ENCODE measurements around the gene ATP1A1.
A peak's percentile ranks its signal among the peaks of the same experiment; 100 is the strongest.

ATP1A1 gene

DNA sequence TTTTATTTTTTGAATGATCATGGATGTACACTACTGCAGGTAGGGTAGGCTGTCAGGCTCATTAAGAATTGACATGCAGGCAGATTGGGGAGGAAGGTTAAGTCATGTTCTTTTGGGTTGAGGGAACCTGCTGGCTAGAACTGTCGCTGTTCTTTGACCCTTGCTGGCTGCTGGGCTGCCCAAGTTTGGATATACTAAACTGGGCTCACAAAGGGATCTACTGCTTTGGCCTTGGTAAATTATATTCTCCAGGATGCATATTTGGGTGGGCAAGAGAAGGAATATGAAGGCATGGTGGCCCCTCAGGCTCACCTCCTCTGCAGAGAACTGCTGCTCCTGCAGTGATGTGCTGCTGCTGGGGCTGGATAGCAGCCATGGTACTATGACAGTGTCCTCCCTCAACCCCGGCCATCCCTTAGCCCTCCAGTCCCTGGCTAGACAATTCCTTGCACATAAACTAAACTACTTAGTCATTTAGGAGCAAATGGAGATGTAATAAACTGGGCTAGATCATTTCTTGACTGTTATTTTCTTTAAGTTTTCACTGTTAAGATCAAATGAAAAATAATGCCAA lies 6.1 kb downstream of the ATP1A1 start:
- H3K36me3 ChIP-seq (replicated peaks): peaks cover 4% of the 10 kb centered on the region
- DNase-seq (ENCODE audit: low spot score in 2 of 2): peak; percentile 28 to 57
- in situ Hi-C loops (cut with MboI; ENCODE audit: low sequenced_read_pairs): no loop called here
- H3K4me1 ChIP-seq: peaks cover 83% of the 10 kb centered on the region
- H3K9me3 ChIP-seq: no peaks in the 10 kb centered on the region
- no peak overlapping the region for H3K4me3 ChIP-seq
- H3K27me3 ChIP-seq (ENCODE audit: low read depth): no peaks in the 10 kb centered on the region

DNA sequence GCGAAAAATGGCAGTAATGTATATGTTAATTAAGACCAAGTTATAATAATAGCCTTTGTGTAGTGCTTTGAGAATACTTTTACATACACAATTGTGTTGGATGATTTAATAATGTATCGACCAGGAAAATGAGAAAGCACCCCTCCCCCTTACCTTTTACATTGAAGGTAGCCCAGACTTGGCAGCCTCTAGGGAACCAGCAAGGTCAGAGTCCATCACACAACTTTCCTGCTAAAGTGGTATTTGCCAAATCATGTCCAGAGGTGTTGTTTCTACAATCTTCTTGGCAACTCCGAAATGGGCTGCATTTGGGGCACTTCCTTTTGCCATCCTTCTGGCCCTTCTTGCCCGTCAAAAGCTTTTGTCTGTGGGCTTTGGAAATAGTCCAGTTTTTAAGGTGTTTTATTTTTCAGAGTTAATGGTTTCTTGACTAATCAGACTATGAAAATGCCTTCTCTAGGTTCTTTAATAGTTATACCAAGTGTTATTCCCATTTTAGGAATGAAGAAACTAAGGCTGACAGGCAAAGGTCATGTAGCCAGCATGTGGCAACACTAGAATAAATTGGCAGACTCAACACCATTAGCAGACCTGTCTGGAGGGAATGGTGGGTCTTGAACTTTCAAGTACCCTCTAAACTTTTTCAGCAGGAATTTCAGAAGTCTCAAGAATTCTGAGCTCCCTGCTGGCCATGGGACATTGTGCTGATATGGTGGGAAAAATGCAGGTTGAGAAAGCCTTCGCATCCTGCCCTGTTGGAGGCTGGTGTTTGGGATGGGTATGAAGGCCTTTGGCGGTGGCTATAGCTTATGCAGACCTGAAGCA lies 6.8 kb downstream of the ATP1A1 start:
- Histone ChIP-seq H3K27me3 (ENCODE audit: low read depth) (no peaks in the 10 kb centered on the region), H3K4me3 (no peak overlapping the region), H3K4me1 (peaks cover 80% of the 10 kb centered on the region), H3K36me3 (replicated peaks) (peaks cover 10% of the 10 kb centered on the region), H3K9me3 (no peaks in the 10 kb centered on the region)
- DNase-seq (ENCODE audit: low spot score in 2 of 2): peak; percentile 20 to 47
- in situ Hi-C loops (cut with MboI; ENCODE audit: low sequenced_read_pairs): no loop called here

DNA sequence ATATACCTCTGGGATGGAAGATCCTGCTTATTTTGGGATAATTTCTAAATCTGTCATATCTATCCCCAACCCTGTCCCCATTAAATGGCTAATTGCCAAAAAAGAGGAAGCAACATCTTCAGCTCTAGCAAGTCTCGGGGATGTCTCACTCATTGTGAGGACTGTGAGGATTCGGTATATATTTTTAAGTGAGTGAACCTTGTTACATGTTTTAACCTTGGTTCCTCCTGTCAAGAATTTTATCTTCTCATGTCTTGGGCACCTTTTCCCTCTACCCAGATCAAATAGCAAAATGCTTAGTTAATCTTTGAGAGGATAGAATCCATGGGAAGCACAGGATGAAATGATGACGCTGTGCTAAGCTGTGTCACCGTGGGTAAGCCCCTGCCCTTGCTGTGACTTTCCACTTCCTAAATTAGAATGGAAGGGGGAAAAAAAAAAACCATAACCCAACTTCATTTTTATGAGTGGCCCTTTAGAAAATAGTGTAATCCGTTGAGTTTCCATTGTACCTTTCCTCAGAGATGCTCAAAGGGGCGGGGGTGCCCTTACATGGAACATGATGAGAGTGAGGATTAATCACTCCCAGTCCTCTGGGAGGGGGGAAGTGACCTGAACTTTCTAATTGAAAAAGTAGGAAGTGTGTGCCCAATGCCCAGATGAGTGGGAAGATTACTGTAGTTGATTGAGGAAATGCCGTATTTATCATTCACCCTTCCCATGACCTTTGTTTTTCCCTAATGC lies 7.6 kb downstream of the ATP1A1 start:
- DNase-seq (ENCODE audit: low spot score in 2 of 2): no peak
- peaks cover 18% of the 10 kb centered on the region for H3K36me3 ChIP-seq (replicated peaks)

DNA sequence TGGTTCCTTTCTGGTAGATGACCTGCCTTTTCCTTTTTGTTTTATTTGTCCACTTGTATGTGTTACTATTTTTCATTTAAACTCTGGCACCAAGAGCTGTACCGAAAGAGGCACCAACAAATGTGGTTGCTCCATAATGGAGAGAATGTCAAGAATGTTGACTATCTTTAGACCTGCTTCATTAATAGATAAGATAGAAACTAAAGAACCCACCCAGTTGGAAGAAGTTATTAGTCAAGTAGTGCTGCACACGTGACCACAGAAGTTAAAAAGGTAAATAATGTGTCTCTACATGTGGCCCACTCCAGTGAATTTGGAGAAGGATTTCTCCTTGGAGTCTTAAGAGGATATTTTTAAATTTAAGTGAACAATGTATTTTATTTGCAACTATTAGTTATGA lies 9.3 kb downstream of the ATP1A1 start:
- Histone ChIP-seq H3K4me1 (peaks cover 62% of the 10 kb centered on the region), H3K9me3 (no peaks in the 10 kb centered on the region), H3K4me3 (no peak overlapping the region), H3K27me3 (ENCODE audit: low read depth) (no peaks in the 10 kb centered on the region), H3K36me3 (replicated peaks) (peaks cover 32% of the 10 kb centered on the region)
- DNase-seq (ENCODE audit: low spot score in 2 of 2): no peak
- in situ Hi-C loops (cut with MboI; ENCODE audit: low sequenced_read_pairs): no loop called here

More for the DNA sequence above, 7.6 kb downstream of the ATP1A1 start:
- no peaks in the 10 kb centered on the region for H3K27me3 ChIP-seq (ENCODE audit: low read depth)
- H3K9me3 ChIP-seq: no peaks in the 10 kb centered on the region
- in situ Hi-C loops (cut with MboI; ENCODE audit: low sequenced_read_pairs): no loop called here
- H3K4me1 ChIP-seq: peaks cover 75% of the 10 kb centered on the region
- no peak overlapping the region for H3K4me3 ChIP-seq

GRCh38 chr1:116382857-116383483 lies 9.9 kb downstream of the ATP1A1 start:
- peaks cover 55% of the 10 kb centered on the region for H3K4me1 ChIP-seq
- DNase-seq (ENCODE audit: low spot score in 2 of 2): peak in 1 of 2 experiments; percentile 68
- H3K9me3 ChIP-seq: no peaks in the 10 kb centered on the region
- peaks cover 39% of the 10 kb centered on the region for H3K36me3 ChIP-seq (replicated peaks)
- H3K27me3 ChIP-seq (ENCODE audit: low read depth): no peaks in the 10 kb centered on the region
- H3K4me3 ChIP-seq: no peak overlapping the region
- in situ Hi-C loops (cut with MboI; ENCODE audit: low sequenced_read_pairs): no loop called here

DNA sequence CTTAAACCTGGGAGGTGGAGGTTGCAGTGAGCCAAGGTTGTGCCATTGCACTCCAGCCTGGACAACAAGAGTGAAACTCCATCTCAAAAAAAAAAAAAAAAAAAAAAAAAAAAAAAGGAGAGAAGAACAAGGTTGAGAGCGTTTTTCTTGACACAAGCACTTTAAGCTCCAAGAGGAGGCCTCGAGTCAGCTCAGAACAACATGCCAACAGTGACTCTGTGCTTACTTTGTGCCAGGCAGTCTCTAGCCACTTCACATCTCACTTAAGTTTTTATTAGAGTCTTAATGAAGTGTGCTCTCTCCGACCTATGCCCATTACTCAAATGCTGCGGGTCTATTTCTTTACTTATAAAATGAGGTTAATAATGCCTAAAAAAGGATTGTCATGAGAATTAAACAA lies 13.0 kb downstream of the ATP1A1 start:
- peaks cover 69% of the 10 kb centered on the region for H3K36me3 ChIP-seq (replicated peaks)
- no peaks in the 10 kb centered on the region for H3K27me3 ChIP-seq (ENCODE audit: low read depth)
- peaks cover 27% of the 10 kb centered on the region for H3K4me1 ChIP-seq
- H3K9me3 ChIP-seq: no peaks in the 10 kb centered on the region
- DNase-seq (ENCODE audit: low spot score in 2 of 2): no peak
- in situ Hi-C loops (cut with MboI; ENCODE audit: low sequenced_read_pairs): no loop called here
- no peak overlapping the region for H3K4me3 ChIP-seq

- peaks cover 12% of the 10 kb centered on the region for H3K4me1 ChIP-seq
- no peaks in the 10 kb centered on the region for H3K27me3 ChIP-seq (ENCODE audit: low read depth)
- no peak overlapping the region for H3K4me3 ChIP-seq
- no peak for DNase-seq (ENCODE audit: low spot score in 2 of 2)
- no peaks in the 10 kb centered on the region for H3K9me3 ChIP-seq
- H3K36me3 ChIP-seq (replicated peaks): peaks cover 84% of the 10 kb centered on the region
- in situ Hi-C loops (cut with MboI; ENCODE audit: low sequenced_read_pairs): no loop called here
Measured at GRCh38 chr1:116387551-116387950, 14.5 kb downstream of the ATP1A1 start.

- H3K9me3 ChIP-seq: no peaks in the 10 kb centered on the region
- no peak for DNase-seq (ENCODE audit: low spot score in 2 of 2)
- H3K4me1 ChIP-seq: peaks cover 6% of the 10 kb centered on the region
- H3K4me3 ChIP-seq: no peak overlapping the region
- in situ Hi-C loops (cut with MboI; ENCODE audit: low sequenced_read_pairs): no loop called here
- peaks cover 89% of the 10 kb centered on the region for H3K36me3 ChIP-seq (replicated peaks)
- no peaks in the 10 kb centered on the region for H3K27me3 ChIP-seq (ENCODE audit: low read depth)
Measured at GRCh38 chr1:116388122-116388521, 15.1 kb downstream of the ATP1A1 start.

GRCh38 chr1:116389013-116389412 lies 16.0 kb downstream of the ATP1A1 start:
- H3K4me3 ChIP-seq: no peak overlapping the region

DNA sequence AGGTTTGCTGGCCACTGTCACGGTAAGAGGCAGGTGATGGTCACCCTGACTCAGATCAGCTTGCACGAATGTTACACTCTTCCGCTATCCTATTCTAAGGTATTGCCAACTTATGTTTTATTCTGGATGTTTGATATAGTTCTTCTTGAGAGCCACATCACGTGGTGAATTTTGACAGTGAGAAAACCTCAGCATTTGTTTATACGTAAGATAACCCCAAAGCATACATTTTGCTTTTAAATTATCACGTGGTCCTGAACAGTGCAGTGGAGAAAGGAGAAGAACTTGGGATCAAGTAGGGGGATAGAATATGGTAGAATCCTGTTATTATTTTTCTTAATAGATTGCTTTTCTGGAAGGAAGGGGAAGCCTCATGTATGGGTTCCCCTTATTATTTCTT lies 16.6 kb downstream of the ATP1A1 start:
- Histone ChIP-seq H3K4me3 (no peak overlapping the region), H3K9me3 (no peaks in the 10 kb centered on the region), H3K36me3 (replicated peaks) (peaks cover 96% of the 10 kb centered on the region), H3K27me3 (ENCODE audit: low read depth) (no peaks in the 10 kb centered on the region), H3K4me1 (no peaks in the 10 kb centered on the region)
- in situ Hi-C loops (cut with MboI; ENCODE audit: low sequenced_read_pairs): no loop called here
- no peak for DNase-seq (ENCODE audit: low spot score in 2 of 2)

More at GRCh38 chr1:116389013-116389412, 16.0 kb downstream of the ATP1A1 start:
- no peaks in the 10 kb centered on the region for H3K27me3 ChIP-seq (ENCODE audit: low read depth)
- H3K36me3 ChIP-seq (replicated peaks): peaks cover 94% of the 10 kb centered on the region
- H3K4me1 ChIP-seq: no peaks in the 10 kb centered on the region
- no peak for DNase-seq (ENCODE audit: low spot score in 2 of 2)
- in situ Hi-C loops (cut with MboI; ENCODE audit: low sequenced_read_pairs): no loop called here
- no peaks in the 10 kb centered on the region for H3K9me3 ChIP-seq

DNA sequence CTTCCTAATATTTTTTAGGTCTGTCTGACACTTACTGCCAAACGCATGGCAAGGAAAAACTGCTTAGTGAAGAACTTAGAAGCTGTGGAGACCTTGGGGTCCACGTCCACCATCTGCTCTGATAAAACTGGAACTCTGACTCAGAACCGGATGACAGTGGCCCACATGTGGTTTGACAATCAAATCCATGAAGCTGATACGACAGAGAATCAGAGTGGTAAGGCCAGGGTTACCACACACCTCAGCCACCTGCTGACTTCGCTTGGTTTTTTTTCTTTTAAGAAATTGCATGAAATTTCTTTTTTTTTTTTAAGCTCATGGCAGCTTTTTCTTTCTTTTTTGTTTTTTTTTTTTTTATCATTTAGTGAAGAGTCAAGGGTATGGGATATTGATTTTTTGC lies 17.2 kb downstream of the ATP1A1 start:
- DNase-seq (ENCODE audit: low spot score in 2 of 2): no peak
- Histone ChIP-seq H3K36me3 (replicated peaks) (peaks cover 96% of the 10 kb centered on the region), H3K4me3 (no peak overlapping the region), H3K27me3 (ENCODE audit: low read depth) (no peaks in the 10 kb centered on the region), H3K9me3 (no peaks in the 10 kb centered on the region), H3K4me1 (no peaks in the 10 kb centered on the region)
- in situ Hi-C loops (cut with MboI; ENCODE audit: low sequenced_read_pairs): no loop called here

GRCh38 chr1:116391185-116391584 lies 18.1 kb downstream of the ATP1A1 start:
- H3K36me3 ChIP-seq (replicated peaks): peaks cover 97% of the 10 kb centered on the region
- in situ Hi-C loops (cut with MboI; ENCODE audit: low sequenced_read_pairs): no loop called here
- no peak for DNase-seq (ENCODE audit: low spot score in 2 of 2)

DNA sequence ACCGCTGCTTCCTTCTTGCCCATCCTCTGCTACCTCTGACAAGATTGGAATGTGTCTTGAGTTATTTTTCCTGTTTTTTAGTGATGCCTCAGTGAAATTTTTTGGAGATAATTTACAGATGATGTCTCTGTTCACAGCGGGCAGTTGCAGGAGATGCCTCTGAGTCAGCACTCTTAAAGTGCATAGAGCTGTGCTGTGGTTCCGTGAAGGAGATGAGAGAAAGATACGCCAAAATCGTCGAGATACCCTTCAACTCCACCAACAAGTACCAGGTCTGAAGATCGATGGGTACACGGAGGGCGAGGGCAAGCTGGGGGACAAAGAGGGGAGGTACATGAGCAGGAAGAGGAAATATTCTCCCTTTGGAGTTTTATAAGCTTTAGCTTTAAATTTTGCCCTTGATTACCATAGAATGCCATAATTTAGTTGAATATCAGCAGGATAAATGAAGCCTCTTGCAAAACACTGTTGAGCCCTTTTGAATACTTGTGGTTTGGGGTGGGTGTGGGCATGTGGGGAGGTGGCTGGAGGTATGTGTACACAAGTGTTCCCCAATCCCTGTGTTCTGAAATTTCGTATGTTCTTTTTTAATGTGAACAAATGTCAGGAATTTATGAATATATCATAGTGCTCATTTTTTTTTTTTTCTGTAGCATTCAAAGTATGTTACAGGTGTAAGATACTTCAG lies 19.8 kb downstream of the ATP1A1 start:
- peaks cover 97% of the 10 kb centered on the region for H3K36me3 ChIP-seq (replicated peaks)
- no peaks in the 10 kb centered on the region for H3K9me3 ChIP-seq
- no peak for DNase-seq (ENCODE audit: low spot score in 2 of 2)
- H3K4me3 ChIP-seq: no peak overlapping the region
- in situ Hi-C loops (cut with MboI; ENCODE audit: low sequenced_read_pairs): no loop called here
- H3K4me1 ChIP-seq: no peaks in the 10 kb centered on the region; the same call in 1 of the 2 replicates
- no peaks in the 10 kb centered on the region for H3K27me3 ChIP-seq (ENCODE audit: low read depth)

More at GRCh38 chr1:116391185-116391584, 18.1 kb downstream of the ATP1A1 start:
- H3K27me3 ChIP-seq (ENCODE audit: low read depth): no peaks in the 10 kb centered on the region
- H3K4me1 ChIP-seq: no peaks in the 10 kb centered on the region
- H3K4me3 ChIP-seq: no peak overlapping the region
- H3K9me3 ChIP-seq: no peaks in the 10 kb centered on the region
